A673 (cell line): ENCODE measurements around the gene ZNF813.

Source experiments
- CTCF ChIP-seq: fragments of 300-800, 200-600 bp; sonication (generic); conservative IDR thresholded peaks from 2 replicates; pipeline ENCODE4 v1.5.1; 2017; ENCODE audit warnings: low read depth, mild to moderate bottlenecking, antibody characterized with exemption, low read length, moderate library complexity, mixed read lengths
- EZH2 ChIP-seq: fragments of 200-600 bp; sonication (generic); IDR thresholded peaks from 2 replicates; pipeline ENCODE4 v1.6.1; 2017; ENCODE audit warnings: borderline replicate concordance, low read depth, mild to moderate bottlenecking, mixed read lengths, antibody characterized with exemption, low read length; ENCODE audit not compliant: poor library complexity, severe bottlenecking

- no peak for TF ChIP-seq CTCF
- no peak for TF ChIP-seq EZH2
These were observed 35.4 kb upstream of the ZNF813 start for GRCh38 chr19:53432088-53432661.
